Erythroblast (primary cell): ENCODE measurements around the gene ING3.

Experiments
- GATA1 ChIP-seq: IDR thresholded peaks from 2 replicates; pipeline ENCODE4 v1.6.1; 2011; ENCODE audit warnings: low read depth, mild to moderate bottlenecking, control low read depth, low read length, moderate library complexity
- POLR2A ChIP-seq: IDR thresholded peaks from 2 replicates; pipeline ENCODE4 v1.6.1; 2011; ENCODE audit warnings: mild to moderate bottlenecking, low read length

GRCh38 chr7:120987280-120987679, 36.7 kb downstream of the ING3 start:
- TF ChIP-seq POLR2A (no peak), GATA1 (no peak)
